Smooth muscle cell (in vitro differentiated cells): ENCODE data around the gene PISD. TPM values are rescaled to one million over a fixed set of nuclear protein-coding genes. Genes with fewer than 3 reads are reported as not detected.

ENCODE experiments used
- DNase-seq: peaks from one replicate; lab custom pipeline; 2025; ENCODE audit not compliant: unreplicated experiment; lab: John Stamatoyannopoulos, UW
- H2AFZ ChIP-seq: fragments of 200-600 bp; sonication (generic); 2 replicates; pipeline ENCODE4 v1.6.0; 2016; ENCODE audit warnings: antibody characterized with exemption, low read depth, mild to moderate bottlenecking
- H3F3A ChIP-seq: fragments of 200-600 bp; sonication (generic); 2 replicates; pipeline ENCODE4 v1.6.0; 2017; ENCODE audit warnings: antibody characterized with exemption, low read depth
- H3K27ac ChIP-seq: fragments of 200-600 bp; sonication (generic); 2 replicates; pipeline ENCODE4 v1.5.1; 2016; ENCODE audit warnings: low read depth, mild to moderate bottlenecking
- H3K27me3 ChIP-seq: fragments of 200-600 bp; sonication (generic); 2 replicates; pipeline ENCODE4 v1.6.1; 2016; ENCODE audit warnings: low read depth, mild to moderate bottlenecking
- H3K36me3 ChIP-seq: fragments of 200-600 bp; sonication (generic); 2 replicates; pipeline ENCODE4 v1.5.1; 2016; ENCODE audit warnings: low read depth
- H3K4me1 ChIP-seq: fragments of 200-600 bp; sonication (generic); 2 replicates; pipeline ENCODE4 v1.5.1; 2016; ENCODE audit warnings: low read depth
- H3K4me2 ChIP-seq: fragments of 200-600 bp; sonication (generic); 2 replicates; pipeline ENCODE4 v1.6.0; 2016; ENCODE audit warnings: mild to moderate bottlenecking
- H3K4me3 ChIP-seq: fragments of 200-600 bp; sonication (generic); 2 replicates; pipeline ENCODE4 v1.5.1; 2016; ENCODE audit warnings: mild to moderate bottlenecking
- H3K79me2 ChIP-seq: fragments of 200-600 bp; sonication (generic); 2 replicates; pipeline ENCODE4 v1.6.0; 2016; ENCODE audit warnings: low read depth, mild to moderate bottlenecking
- H3K9ac ChIP-seq: fragments of 200-600 bp; sonication (generic); 2 replicates; pipeline ENCODE4 v1.6.0; 2016; ENCODE audit warnings: low read depth
- H3K9me3 ChIP-seq: fragments of 200-600 bp; sonication (generic); replicated peaks from 2 replicates; pipeline ENCODE4 v1.5.1; 2016; ENCODE audit warnings: low read depth
- H4K20me1 ChIP-seq: fragments of 200-600 bp; sonication (generic); 2 replicates; pipeline ENCODE4 v1.6.0; 2016; ENCODE audit warnings: low read depth
- CTCF ChIP-seq: fragments of 200-600 bp; sonication (generic); IDR thresholded peaks from 2 replicates; pipeline ENCODE4 v1.5.1; 2017; ENCODE audit warnings: borderline replicate concordance, mild to moderate bottlenecking, antibody characterized with exemption; ENCODE audit not compliant: insufficient read depth, poor library complexity, severe bottlenecking
- WGBS: methylation state at CpG from one replicate; pipeline ENCODE4 v1.1.7; 2016; ENCODE audit warnings: low lambda C conversion rate; 5-methylcytosine and 5-hydroxymethylcytosine counted together
- polyA plus RNA-seq: library from polyadenylated mRNA; unstranded; fragments of >200 nt; fragmentation: Nextera tagmentation; extraction: Ambion mirVana; gene quantifications from 2 replicates; pipeline ENCODE4 v1.2.1, GENCODE V29; 2016
- total RNA-seq: library from RNA; depleted of rRNA; stranded (reverse); fragments of >200 nt; gene quantifications from 2 replicates; pipeline ENCODE4 v1.2.3, GENCODE V29; 2014

PISD gene
- total and polyA plus RNA-seq, 2 experiments from 2014 or later, result 15.3 to 31.6 TPM

- Histone ChIP-seq H3K36me3 (no peaks in the 10 kb centered on the region), H3K27ac (peak overlapping the region; percentile 52), H3K9ac (no peak overlapping the region), H3K4me1 (no peaks in the 10 kb centered on the region), H3K79me2 (no peaks in the 10 kb centered on the region), H2AFZ (no peak overlapping the region), H3K9me3 (no peaks in the 10 kb centered on the region), H3F3A (peaks cover 7% of the 10 kb centered on the region), H3K4me2 (peak overlapping the region; percentile 8), H3K27me3 (no peaks in the 10 kb centered on the region), H3K4me3 (no peak overlapping the region), H4K20me1 (peaks cover 19% of the 10 kb centered on the region)
- no peak for TF ChIP-seq CTCF
- 100% methylated on average over 1 of the region's 1 CpG for WGBS
- DNase-seq, result no peak
Measured at GRCh38 chr22:31692186-31692886, 30.3 kb upstream of the PISD start.

GRCh38 chr22:31691408-31691807 is 29.4 kb upstream of the PISD start:
- Histone ChIP-seq H3K36me3 (no peaks in the 10 kb centered on the region), H3K27me3 (no peaks in the 10 kb centered on the region), H2AFZ (no peak overlapping the region), H3K4me2 (no peak overlapping the region), H3F3A (peaks cover 7% of the 10 kb centered on the region), H3K79me2 (no peaks in the 10 kb centered on the region), H3K27ac (no peak overlapping the region), H3K9ac (no peak overlapping the region), H4K20me1 (peaks cover 19% of the 10 kb centered on the region), H3K9me3 (no peaks in the 10 kb centered on the region), H3K4me3 (no peak overlapping the region), H3K4me1 (no peaks in the 10 kb centered on the region)
- no peak for DNase-seq
- TF ChIP-seq CTCF, result no peak
- WGBS, result 82% methylated on average over 3 of the region's 3 CpGs

- TF ChIP-seq CTCF, result no peak
- DNase-seq, result no peak
- Histone ChIP-seq H3K27ac (peak overlapping the region; percentile 56), H3K9ac (no peak overlapping the region), H3K4me2 (no peak overlapping the region), H3K4me3 (no peak overlapping the region), H3F3A (peaks cover 5% of the 10 kb centered on the region), H3K36me3 (no peaks in the 10 kb centered on the region), H2AFZ (no peak overlapping the region), H3K9me3 (no peaks in the 10 kb centered on the region), H4K20me1 (no peaks in the 10 kb centered on the region), H3K27me3 (no peaks in the 10 kb centered on the region), H3K4me1 (no peaks in the 10 kb centered on the region), H3K79me2 (no peaks in the 10 kb centered on the region)
- 89% methylated on average over 13 of the region's 13 CpGs for WGBS
Measured at GRCh38 chr22:31683181-31684105, 21.4 kb upstream of the PISD start.
